SK-N-SH (cell line): ENCODE results near the gene RGS7BP. TPM values are rescaled to one million over a fixed set of nuclear protein-coding genes. Genes with fewer than 3 reads are reported as not detected.

Experiments
- CTCF ChIA-PET: fragments of 300-600, 350-600 bp; formaldehyde crosslinking; extraction: SDS; loops from one replicate; lab custom pipeline; 2021; lab: Yijun Ruan, JAX
- POLR2A ChIA-PET: fragments of 350-600 bp; sonication (Branson Sonifier 250); formaldehyde crosslinking; extraction: SDS; loops from one replicate; lab custom pipeline; 2020; ENCODE audit warnings: antibody characterized with exemption, inconsistent platforms; lab: Yijun Ruan, JAX
- DNase-seq: peaks from one replicate; pipeline ENCODE4 v3.0.0; 2012
- H2AFZ ChIP-seq: fragments of 200-600 bp; sonication (generic); 2 replicates; pipeline ENCODE4 v1.8.1; 2016; ENCODE audit warnings: antibody characterized with exemption, mild to moderate bottlenecking, low read depth
- H3F3A ChIP-seq: fragments of 200-600 bp; sonication (generic); replicated peaks from 2 replicates; pipeline ENCODE3; 2016; ENCODE audit warnings: antibody characterized with exemption, mild to moderate bottlenecking; ENCODE audit not compliant: insufficient read depth
- H3K27ac ChIP-seq, 2 experiments: fragments of 200-500 bp in 1 of 2; fragments of 200-600 bp in 1 of 2; sonication (Bioruptor generic) in 1 of 2; sonication (generic), shearing (Covaris generic) in 1 of 2; 2 replicates each; pipeline versions ENCODE4 v1.5.1 to v1.6.1; 2014 to 2016; ENCODE audit warnings: low read depth in 2 of 2, inconsistent platforms in 1 of 2, low read length in 1 of 2, mild to moderate bottlenecking in 1 of 2, mixed read lengths in 1 of 2
- H3K27me3 ChIP-seq: fragments of 200-600 bp; sonication (generic), shearing (Covaris generic); 2 replicates; pipeline ENCODE4 v1.6.1; 2016; ENCODE audit warnings: mixed run types; ENCODE audit not compliant: insufficient read depth
- H3K36me3 ChIP-seq, 2 experiments: fragments of 200-500 bp in 1 of 2; fragments of 200-600 bp in 1 of 2; sonication (Bioruptor generic) in 1 of 2; sonication (generic) in 1 of 2; replicated peaks in 1 of 2; 2 replicates each; pipeline versions ENCODE3 to v1.5.1; 2014 to 2016; ENCODE audit warnings: low read length in 1 of 2, mild to moderate bottlenecking in 1 of 2; ENCODE audit not compliant: insufficient read depth in 2 of 2, control insufficient read depth in 1 of 2
- H3K4me1 ChIP-seq, 2 experiments: fragments of 200-500 bp in 1 of 2; fragments of 200-600 bp in 1 of 2; sonication (Bioruptor generic) in 1 of 2; sonication (generic), shearing (Covaris generic) in 1 of 2; 2 replicates each; pipeline versions ENCODE4 v1.5.1 to v1.6.1; 2014 to 2016; ENCODE audit warnings: low read depth in 1 of 2, low read length in 1 of 2, mixed run types in 1 of 2; ENCODE audit not compliant: insufficient read depth in 2 of 2, control insufficient read depth in 1 of 2
- H3K4me2 ChIP-seq: fragments of 200-600 bp; sonication (generic), shearing (Covaris generic); 2 replicates; pipeline ENCODE4 v1.6.1; 2017; ENCODE audit warnings: mixed run types
- H3K4me3 ChIP-seq, 2 experiments: fragments of 200-500 bp in 1 of 2; fragments of 200-600 bp in 1 of 2; sonication (Bioruptor generic) in 1 of 2; sonication (generic), shearing (Covaris generic) in 1 of 2; 2 replicates each; pipeline versions ENCODE4 v1.5.1 to v1.8.1; 2014 to 2016; ENCODE audit warnings: low read depth in 2 of 2, inconsistent platforms in 1 of 2, low read length in 1 of 2, mild to moderate bottlenecking in 1 of 2, mixed read lengths in 1 of 2, moderate library complexity in 1 of 2
- H3K79me2 ChIP-seq: fragments of 200-600 bp; sonication (generic); 2 replicates; pipeline ENCODE4 v1.8.1; 2017; ENCODE audit warnings: mild to moderate bottlenecking; ENCODE audit not compliant: insufficient read depth
- H3K9ac ChIP-seq: fragments of 200-600 bp; sonication (generic); 2 replicates; pipeline ENCODE4 v1.6.1; 2017; ENCODE audit warnings: mixed run types
- H3K9me2 ChIP-seq: fragments of 200-600 bp; sonication (generic); 2 replicates; pipeline ENCODE4 v1.6.1; 2017; ENCODE audit warnings: mixed run types
- H3K9me3 ChIP-seq: fragments of 200-600 bp; sonication (generic); 2 replicates; pipeline ENCODE4 v1.6.1; 2017; ENCODE audit warnings: mixed run types, mild to moderate bottlenecking, moderate library complexity
- H4K20me1 ChIP-seq: fragments of 200-600 bp; sonication (generic); 2 replicates; pipeline ENCODE4 v1.6.1; 2017; ENCODE audit warnings: mild to moderate bottlenecking, mixed run types; ENCODE audit not compliant: insufficient read depth
- ELF1 ChIP-seq: IDR thresholded peaks from 2 replicates; pipeline ENCODE4 v1.4.0; 2012
- EP300 ChIP-seq, 2 experiments: IDR thresholded peaks; 2 replicates each; pipeline versions ENCODE4 v1.4.0 to v1.6.1; 2012; ENCODE audit warnings: borderline replicate concordance in 1 of 2, low read depth in 1 of 2, low read length in 1 of 2
- FOSL2 ChIP-seq: IDR thresholded peaks from 2 replicates; pipeline ENCODE4 v1.4.0; 2012; ENCODE audit warnings: low read depth, mild to moderate bottlenecking, moderate library complexity, borderline replicate concordance
- FOXJ3 ChIP-seq: sonication (generic); formaldehyde crosslinking; IDR thresholded peaks from 2 replicates; pipeline ENCODE4 v1.5.1; 2020; ENCODE audit warnings: mild to moderate bottlenecking, missing genetic modification reagents
- FOXM1 ChIP-seq: IDR thresholded peaks from 2 replicates; pipeline ENCODE4 v1.4.0; 2012; ENCODE audit warnings: low read depth, mild to moderate bottlenecking
- GABPA ChIP-seq: IDR thresholded peaks from 2 replicates; pipeline ENCODE4 v1.4.0; 2012; ENCODE audit warnings: low read depth, mild to moderate bottlenecking
- JUND ChIP-seq: IDR thresholded peaks from 2 replicates; pipeline ENCODE4 v1.4.0; 2012
- MXI1 ChIP-seq: IDR thresholded peaks from 2 replicates; pipeline ENCODE4 v1.6.1; 2012; ENCODE audit warnings: mild to moderate bottlenecking, low read depth, low read length, improper control_type of control experiment
- NFIC ChIP-seq: IDR thresholded peaks from 2 replicates; pipeline ENCODE4 v1.4.0; 2012; ENCODE audit warnings: borderline replicate concordance
- RCOR1 ChIP-seq: fragments of 150-350 bp; IDR thresholded peaks from 2 replicates; pipeline ENCODE4 v1.6.1; 2017; ENCODE audit warnings: antibody characterized with exemption, low read length
- SMC3 ChIP-seq: IDR thresholded peaks from 2 replicates; pipeline ENCODE4 v1.6.1; 2012; ENCODE audit warnings: low read depth, low read length, improper control_type of control experiment
- TAF1 ChIP-seq: IDR thresholded peaks from 2 replicates; pipeline ENCODE4 v1.6.1; 2012; ENCODE audit warnings: low read depth, mild to moderate bottlenecking, low read length, moderate library complexity, borderline replicate concordance
- TEAD4 ChIP-seq: IDR thresholded peaks from 2 replicates; pipeline ENCODE4 v1.4.0; 2012; ENCODE audit warnings: mild to moderate bottlenecking, borderline replicate concordance; ENCODE audit not compliant: insufficient read depth
- WGBS: methylation state at CpG from one replicate; pipeline ENCODE4 v1.1.6; 2017; ENCODE audit warnings: low lambda C conversion rate; 5-methylcytosine and 5-hydroxymethylcytosine counted together
- polyA plus RNA-seq, 3 experiments: library from polyadenylated mRNA; depleted of rRNA; stranded (reverse); fragments of >200 nt; gene quantifications; 2 replicates each; pipeline ENCODE4 v1.2.3, GENCODE V29; 2012
- TF ChIP-seq, protein P1 (sequence below): IDR thresholded peaks from 2 replicates; pipeline ENCODE4 v1.4.0; 2012; ENCODE audit warnings: low read depth, borderline replicate concordance
- TF ChIP-seq, protein P2 (sequence below): IDR thresholded peaks from 2 replicates; pipeline ENCODE4 v1.4.0; 2012; ENCODE audit warnings: low read depth, borderline replicate concordance
- TF ChIP-seq, protein P3 (sequence below): fragments of 150-350 bp; IDR thresholded peaks from 2 replicates; pipeline ENCODE4 v1.6.1; 2017; ENCODE audit warnings: antibody characterized with exemption, low read length, low read depth, borderline replicate concordance

The RGS7BP gene
- polyA plus RNA-seq, 1 of the 3 experiments (the other 2 are of a cell fraction), result not detected

DNA sequence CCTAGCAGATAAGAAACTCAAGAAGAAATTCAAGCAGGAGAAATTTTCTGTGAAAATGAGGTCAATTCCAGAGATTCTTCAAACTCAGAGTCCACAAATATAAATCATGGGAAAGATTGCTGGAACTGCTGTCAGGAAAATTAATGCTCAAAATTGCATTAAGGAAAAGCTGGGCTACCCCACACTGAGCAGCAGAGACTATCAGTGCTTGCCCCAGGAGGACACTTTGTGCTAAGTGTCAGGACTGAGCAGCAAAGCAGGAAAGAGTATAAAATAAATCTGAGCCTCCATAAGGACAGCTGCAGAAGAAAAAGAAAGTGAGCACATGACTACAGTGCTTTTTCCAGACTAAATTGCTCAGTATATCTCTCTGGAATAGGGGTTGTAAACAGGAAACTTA, 81.6 kb downstream of the RGS7BP start:
- no peak overlapping the region for H3K4me3 ChIP-seq
- H3K27me3 ChIP-seq, result no peaks in the 10 kb centered on the region; the same call in 1 of the 2 replicates
- H3K9me3 ChIP-seq, result no peaks in the 10 kb centered on the region
- no peak overlapping the region for H3K9ac ChIP-seq
- CTCF ChIA-PET, result no interaction called here
- H3K27ac ChIP-seq, result no peak overlapping the region
- H4K20me1 ChIP-seq, result no peaks in the 10 kb centered on the region
- H3K36me3 ChIP-seq, result no peaks in the 10 kb centered on the region
- POLR2A ChIA-PET, result no interaction called here
- no peak overlapping the region for H3K4me2 ChIP-seq
- no peak overlapping the region for H2AFZ ChIP-seq
- no peaks in the 10 kb centered on the region for H3K79me2 ChIP-seq
- TF ChIP-seq, protein P1, sequence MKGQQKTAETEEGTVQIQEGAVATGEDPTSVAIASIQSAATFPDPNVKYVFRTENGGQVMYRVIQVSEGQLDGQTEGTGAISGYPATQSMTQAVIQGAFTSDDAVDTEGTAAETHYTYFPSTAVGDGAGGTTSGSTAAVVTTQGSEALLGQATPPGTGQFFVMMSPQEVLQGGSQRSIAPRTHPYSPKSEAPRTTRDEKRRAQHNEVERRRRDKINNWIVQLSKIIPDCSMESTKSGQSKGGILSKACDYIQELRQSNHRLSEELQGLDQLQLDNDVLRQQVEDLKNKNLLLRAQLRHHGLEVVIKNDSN, result no peak
- TF ChIP-seq EP300 (IDR thresholded peaks at IDR 0.05; ENCODE audit: borderline replicate concordance in 1 of 2, low read depth in 1 of 2, low read length in 1 of 2) (no peak), MXI1 (no peak), FOXM1 (no peak), GABPA (no peak), TEAD4 (no peak), NFIC (no peak), TAF1 (no peak), JUND (no peak), FOSL2 (no peak), ELF1 (no peak), SMC3 (no peak), FOXJ3 (no peak)
- TF ChIP-seq, protein P2, sequence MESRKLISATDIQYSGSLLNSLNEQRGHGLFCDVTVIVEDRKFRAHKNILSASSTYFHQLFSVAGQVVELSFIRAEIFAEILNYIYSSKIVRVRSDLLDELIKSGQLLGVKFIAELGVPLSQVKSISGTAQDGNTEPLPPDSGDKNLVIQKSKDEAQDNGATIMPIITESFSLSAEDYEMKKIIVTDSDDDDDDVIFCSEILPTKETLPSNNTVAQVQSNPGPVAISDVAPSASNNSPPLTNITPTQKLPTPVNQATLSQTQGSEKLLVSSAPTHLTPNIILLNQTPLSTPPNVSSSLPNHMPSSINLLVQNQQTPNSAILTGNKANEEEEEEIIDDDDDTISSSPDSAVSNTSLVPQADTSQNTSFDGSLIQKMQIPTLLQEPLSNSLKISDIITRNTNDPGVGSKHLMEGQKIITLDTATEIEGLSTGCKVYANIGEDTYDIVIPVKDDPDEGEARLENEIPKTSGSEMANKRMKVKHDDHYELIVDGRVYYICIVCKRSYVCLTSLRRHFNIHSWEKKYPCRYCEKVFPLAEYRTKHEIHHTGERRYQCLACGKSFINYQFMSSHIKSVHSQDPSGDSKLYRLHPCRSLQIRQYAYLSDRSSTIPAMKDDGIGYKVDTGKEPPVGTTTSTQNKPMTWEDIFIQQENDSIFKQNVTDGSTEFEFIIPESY, result no peak
- TF ChIP-seq, protein P3, sequence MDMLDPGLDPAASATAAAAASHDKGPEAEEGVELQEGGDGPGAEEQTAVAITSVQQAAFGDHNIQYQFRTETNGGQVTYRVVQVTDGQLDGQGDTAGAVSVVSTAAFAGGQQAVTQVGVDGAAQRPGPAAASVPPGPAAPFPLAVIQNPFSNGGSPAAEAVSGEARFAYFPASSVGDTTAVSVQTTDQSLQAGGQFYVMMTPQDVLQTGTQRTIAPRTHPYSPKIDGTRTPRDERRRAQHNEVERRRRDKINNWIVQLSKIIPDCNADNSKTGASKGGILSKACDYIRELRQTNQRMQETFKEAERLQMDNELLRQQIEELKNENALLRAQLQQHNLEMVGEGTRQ, result no peak
- no peaks in the 10 kb centered on the region for H3K4me1 ChIP-seq
- no peaks in the 10 kb centered on the region for H3K9me2 ChIP-seq
- no peak for DNase-seq
- no peaks in the 10 kb centered on the region for H3F3A ChIP-seq

DNA sequence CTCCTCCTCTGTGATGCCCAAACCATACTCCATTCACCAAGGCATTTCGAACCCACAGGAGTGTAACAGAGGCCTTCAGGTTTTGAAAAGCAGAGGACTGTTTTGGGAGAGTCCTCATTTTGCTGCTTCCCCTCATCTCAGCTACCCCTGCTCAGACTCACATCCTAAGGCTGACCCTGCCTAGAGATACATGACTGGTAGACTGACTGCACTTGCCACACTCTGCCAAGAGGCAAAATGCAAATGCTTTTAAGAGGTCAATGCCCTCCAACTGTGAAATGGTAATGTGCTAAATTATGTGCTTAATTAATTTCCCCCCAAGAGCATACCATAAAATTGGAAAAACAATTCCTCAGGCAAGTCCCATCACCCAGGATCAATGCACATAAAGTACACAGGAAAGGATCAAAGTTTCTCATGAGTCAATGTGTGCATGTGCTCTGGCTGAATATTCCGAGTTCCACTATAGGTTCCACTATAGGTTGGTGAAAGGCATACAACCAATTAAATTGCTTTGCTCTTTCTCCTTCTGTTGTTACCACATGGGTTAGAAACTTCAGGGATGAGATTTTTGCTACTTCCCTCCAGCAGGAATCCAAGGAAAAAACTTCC, 87.0 kb downstream of the RGS7BP start:
- H3K9me3 ChIP-seq, result no peaks in the 10 kb centered on the region
- DNase-seq, result no peak
- ChIA-PET CTCF (no interaction called here), POLR2A (no interaction called here)
- H3K36me3 ChIP-seq, result no peaks in the 10 kb centered on the region
- H2AFZ ChIP-seq, result no peak overlapping the region
- no peak overlapping the region for H3K4me2 ChIP-seq
- H3F3A ChIP-seq, result no peaks in the 10 kb centered on the region
- H3K27ac ChIP-seq, result no peak overlapping the region
- H3K79me2 ChIP-seq, result no peaks in the 10 kb centered on the region
- no peak overlapping the region for H3K4me3 ChIP-seq
- peaks cover 6% of the 10 kb centered on the region; the same call in 1 of the 2 replicates for H3K27me3 ChIP-seq
- no peaks in the 10 kb centered on the region for H3K4me1 ChIP-seq
- no peaks in the 10 kb centered on the region for H3K9me2 ChIP-seq
- H4K20me1 ChIP-seq, result no peaks in the 10 kb centered on the region
- WGBS, result 0% methylated on average over 2 of the region's 2 CpGs
- H3K9ac ChIP-seq, result no peak overlapping the region
- no peak for TF ChIP-seq RCOR1
- TF ChIP-seq MXI1, result no peak
- no peak for TF ChIP-seq FOXM1
